LHCN-M2 (cell line): ENCODE measurements around the gene DGLUCY. TPM values are rescaled to one million over a fixed set of nuclear protein-coding genes. Genes with fewer than 3 reads are reported as not detected.
A peak's percentile ranks its signal among the peaks of the same experiment; 100 is the strongest.
"Not testable (repeated sequence)": the region's sequence is repeated elsewhere in the genome, so short reads cannot be mapped to it uniquely, and the experiment has no call there.

Experiments used
- DNase-seq: peaks from one replicate; pipeline ENCODE4 v3.0.0-alpha.2; 2012; ENCODE audit warnings: low read depth
- total RNA-seq: library from RNA; depleted of rRNA; stranded (reverse); fragments of >200 nt; gene quantifications from 2 replicates; pipeline ENCODE4 v1.2.3, GENCODE V29; 2014

The DGLUCY gene
- total RNA-seq, 1 experiment from 2014 or later: 34.8 TPM

DNA sequence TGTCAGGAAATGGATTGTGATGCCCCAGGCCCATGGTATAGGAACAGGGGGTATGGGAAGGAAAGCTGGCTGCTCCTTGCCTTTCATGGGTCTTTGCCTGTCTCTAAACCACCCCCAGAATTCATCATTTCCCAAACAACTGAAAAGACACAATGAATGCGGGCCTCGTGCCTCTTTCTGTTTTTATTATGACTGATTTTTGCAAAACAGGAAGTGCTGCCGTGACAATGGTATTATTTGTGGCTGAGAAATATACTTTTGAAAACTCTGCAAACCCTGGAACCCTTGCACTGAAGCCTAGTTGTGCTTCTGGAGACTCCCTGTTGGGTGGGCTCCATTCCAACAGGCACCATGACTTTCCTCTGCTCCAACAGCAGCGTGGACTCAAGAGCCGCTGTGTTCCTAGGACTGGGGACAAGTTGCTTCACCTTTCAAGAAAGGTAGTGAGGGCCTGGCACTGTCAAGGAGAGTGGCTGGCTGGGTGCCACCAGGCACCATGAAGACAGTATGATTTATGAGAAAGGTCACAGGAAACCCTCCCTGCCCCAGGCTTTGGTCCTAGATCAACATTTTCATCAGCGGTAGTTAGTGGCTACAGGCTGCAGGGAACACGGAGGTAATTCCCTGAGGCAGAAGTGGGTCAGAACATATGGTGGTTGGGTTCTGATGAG is 4.8 kb upstream of the DGLUCY start:
- DNase-seq: peak; percentile 30

DNA sequence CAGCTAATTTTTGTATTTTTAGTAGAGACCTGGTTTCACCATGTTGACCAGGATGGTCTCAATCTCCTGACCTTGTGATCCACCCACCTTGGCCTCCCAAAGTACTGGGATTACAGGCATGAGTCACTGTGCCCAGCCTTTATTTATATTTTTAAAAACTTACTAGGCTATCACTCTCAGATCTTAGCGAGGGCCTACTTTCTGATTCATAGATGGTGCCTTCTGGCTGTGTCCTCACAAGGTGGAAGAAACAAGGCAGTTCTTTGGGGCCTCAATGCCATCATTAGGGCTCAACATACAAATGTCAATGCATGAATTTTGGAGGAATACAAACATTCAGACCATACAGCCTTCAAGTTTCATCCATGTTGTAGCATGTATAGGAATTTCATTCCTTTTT is 2.4 kb upstream of the DGLUCY start:
- DNase-seq: no peak

DNA sequence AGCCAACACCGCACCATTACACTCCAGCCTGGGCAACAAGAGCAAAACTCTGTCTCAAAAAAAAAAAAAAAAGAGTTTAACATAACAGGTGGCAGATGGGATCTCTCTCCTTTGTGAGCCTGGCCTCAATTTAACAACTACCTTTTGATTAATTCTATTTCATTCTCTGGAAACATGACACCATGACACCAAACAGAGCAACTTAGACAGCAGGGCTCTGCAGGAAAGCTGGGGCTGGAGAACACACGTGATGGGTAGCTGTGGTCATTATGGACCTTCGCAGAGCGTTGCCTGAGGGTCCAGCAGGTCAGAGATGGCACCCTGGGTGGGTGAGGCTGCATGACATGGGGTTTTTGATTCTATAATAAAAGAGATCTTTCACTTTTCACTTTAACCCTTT is 1.7 kb upstream of the DGLUCY start:
- no peak for DNase-seq

DNA sequence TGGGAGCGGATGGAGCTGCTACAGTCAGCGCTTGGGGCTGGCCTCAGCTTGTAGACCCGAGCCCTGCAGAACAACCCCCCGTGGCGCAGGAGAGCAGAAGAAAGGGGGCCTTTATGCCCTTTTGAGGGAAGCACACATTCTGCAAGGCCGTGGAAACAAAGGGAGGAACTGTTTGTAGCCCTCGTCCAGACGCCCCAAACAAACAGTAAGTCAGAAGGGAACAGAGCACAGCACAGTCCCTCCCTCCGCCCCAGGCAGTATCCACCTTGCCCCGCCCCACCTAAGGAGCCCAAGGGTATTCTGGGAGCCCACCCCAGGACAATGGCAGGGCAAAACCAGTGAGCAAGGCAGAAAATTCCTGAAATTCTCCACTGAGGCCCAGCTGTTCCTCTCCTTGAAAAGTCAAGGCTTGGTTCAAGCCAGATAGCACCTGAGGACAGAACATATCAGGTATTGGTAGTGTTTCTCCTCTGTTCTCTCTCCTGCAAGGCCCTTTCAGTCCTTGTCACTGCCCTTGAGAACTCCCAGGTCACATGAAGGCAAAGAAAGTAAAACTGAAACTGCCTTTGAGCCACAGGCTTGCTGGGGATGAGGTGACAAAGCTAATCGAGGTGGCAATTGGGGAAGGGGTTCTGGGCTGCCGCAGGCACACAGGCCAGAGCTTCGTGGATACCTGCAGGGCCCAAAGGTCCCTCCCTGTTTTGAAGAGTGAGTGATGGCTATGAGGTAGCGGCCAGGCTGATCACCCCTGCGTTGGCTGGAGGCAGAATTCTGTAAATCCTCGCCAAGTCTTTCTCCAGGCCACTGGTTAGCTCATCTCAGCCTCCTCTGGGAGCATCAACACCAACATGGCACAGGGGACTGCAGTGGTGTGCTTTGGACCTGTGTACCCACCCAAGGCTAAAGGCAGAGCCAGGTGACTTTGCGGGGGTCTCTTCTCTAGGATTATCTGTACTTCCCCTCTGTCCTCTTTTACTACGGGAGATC is 499 bp downstream of the DGLUCY start:
- peak; percentile 53 for DNase-seq

DNA sequence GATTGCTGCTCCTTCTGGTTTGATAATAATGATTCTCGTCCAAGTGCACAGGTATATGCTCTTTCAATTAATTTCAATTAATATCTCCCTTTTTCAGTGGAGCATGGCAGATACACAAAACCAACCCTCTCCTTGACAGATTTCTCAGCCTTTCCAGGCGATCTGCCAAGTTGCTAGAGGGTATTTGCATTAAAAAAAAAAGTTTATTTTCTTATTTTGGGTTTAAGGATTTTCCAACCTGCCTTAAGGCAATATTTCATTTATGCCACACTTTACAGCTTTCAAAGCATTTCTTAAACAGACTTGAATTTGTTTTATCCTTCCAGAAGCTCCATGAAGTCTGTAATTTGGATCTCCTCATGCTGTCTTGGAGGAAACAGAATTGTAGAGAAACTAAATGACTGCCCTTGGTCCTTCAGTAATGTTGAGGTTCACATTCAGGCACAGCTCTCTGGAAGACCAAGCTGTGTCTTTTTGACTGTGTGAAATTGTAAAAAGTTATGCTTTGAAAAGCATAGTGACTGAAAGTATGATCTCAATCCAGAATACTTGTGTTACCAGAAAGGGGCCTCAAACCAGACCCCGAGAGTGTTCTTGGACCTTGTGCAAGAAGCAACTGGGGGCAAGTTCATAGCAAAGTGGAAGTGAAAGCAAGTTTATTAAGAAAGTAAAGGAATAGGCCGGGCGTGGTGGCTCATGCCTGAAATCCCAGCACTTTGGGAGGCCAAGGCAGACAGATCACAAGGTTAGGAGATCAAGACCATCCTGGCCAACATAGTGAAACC is 2.3 kb downstream of the DGLUCY start:
- DNase-seq: no peak

DNA sequence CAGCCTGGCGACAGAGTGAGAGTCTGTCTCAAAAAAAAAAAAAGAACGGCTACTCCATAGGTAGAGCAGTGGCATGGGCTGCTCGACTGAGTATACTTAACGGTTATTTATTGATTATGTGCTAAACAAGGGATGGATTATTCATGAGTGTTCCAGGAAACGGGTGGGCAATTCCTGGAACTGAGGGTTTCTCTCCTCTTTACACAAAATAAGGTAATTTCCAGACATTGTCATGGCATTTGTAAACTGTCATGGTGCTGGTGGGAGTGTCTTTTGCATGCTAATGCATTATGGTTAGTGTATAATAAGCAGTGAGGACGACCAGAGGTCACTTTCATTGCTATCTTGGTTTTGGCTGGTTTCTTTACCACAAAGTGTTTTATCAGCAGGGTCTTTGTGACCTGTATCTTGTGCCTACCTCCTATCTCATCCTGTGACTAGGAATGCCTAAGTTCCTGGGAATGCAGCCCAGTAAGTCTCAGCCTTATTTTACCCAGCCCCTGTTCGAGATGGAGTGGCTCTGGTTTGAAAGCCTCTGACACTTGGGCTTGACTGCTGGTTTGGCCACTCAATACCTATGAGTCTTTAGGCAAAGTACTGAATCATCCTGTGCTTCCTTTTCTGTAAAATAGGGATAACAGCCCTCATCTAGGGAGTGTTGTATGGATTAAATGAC is 3.2 kb downstream of the DGLUCY start:
- no peak for DNase-seq

DNA sequence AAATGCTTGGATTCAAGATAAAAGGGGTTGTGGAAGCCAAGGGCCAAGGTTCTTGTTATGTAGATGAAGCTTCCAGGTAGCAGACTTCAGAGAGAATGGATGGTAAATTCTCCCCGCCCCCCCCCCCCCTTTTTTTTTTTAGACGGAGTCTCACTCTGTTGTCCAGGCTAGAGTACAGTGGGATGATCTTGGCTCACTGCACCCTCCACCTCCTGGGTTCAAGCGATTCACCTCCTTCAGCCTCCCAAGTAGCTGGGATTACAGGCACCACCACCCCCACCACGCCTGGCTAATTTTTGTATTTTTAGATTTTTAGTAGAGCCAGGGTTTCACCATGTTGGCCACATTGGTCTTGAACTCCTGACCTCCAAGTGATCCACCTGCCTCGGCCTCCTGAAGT is 4.1 kb downstream of the DGLUCY start:
- DNase-seq: no peak

DNA sequence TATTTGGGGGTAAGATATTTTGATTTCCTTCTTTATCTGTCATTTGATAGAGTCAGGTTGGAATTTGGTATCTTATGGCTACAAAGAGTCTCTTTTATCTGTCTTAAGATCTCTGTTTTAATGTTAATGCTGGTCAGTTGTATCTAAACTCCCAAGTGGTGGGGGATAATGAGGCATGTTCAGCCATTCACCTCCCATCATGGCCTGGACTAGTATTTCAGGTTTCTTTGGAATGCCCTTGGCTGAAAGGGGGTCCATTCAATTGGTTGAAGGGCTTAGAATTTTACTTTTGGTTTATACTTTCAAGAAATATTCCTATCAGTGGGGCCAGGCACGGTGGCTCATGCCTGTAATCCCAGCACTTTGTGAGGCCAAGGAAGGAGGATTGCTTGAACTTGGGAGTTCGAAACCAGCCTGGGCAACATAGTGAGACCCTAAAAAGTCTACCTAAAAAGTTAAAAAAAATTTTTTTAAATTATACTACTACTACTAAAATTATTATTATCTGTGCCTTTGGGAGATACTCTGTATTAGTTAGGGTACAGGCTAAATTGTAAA is 4.7 kb downstream of the DGLUCY start:
- no peak for DNase-seq

DNA sequence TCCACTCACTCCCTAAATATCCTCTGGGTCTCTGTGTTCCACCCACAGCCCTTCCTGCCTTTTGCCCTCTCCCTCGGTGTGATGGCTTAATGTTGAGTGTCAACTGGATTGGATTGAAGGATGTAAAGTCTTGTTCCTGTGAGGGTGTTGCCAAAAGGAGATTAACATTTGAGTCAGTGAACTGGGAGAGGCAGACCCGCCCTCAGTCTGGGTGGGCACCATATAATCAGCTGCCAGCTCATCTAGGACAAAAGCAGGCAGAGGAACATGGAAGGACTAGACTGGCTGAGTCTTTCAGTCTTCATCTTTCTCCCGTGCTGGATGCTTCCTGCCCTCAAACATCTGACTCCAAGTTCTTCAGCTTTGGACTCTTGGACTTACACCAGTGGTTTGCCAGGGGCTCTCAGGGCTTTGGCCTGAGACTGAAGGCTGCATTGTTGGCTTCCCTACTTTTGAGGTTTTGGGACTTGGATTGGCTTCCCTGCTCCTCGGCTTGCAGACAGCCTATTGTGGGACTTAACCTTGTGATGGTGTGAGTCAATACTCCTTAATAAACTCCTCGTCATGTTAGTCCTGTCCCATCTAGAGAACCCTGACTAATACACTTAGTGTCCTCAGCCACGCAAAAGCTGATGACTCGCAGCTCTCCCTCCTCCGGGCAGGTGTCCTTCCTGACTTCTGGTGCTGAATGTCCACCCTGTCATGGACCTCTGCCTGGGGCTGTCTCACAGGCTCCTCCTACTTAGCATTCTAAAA is 5.9 kb downstream of the DGLUCY start:
- peak; percentile 84 for DNase-seq

DNA sequence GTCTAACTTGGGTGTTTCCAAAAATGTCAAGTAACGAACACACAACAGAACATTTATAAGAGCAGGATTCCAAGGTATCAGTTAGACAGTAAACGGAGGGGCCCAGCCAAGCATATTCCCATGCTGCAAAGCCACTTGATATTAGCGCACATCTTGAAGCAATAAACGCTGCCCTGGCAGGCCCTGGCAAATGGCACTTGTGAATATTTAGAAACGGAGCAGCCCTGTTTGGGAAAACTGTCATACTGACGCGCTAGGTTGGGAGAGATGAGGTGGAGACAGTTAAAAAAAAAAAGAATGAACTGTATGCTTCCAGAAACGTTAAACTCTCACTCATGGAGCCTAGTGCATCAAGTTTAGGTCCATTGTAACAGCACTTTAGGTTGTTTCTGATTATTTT is 9.3 kb downstream of the DGLUCY start:
- no peak for DNase-seq

DNA sequence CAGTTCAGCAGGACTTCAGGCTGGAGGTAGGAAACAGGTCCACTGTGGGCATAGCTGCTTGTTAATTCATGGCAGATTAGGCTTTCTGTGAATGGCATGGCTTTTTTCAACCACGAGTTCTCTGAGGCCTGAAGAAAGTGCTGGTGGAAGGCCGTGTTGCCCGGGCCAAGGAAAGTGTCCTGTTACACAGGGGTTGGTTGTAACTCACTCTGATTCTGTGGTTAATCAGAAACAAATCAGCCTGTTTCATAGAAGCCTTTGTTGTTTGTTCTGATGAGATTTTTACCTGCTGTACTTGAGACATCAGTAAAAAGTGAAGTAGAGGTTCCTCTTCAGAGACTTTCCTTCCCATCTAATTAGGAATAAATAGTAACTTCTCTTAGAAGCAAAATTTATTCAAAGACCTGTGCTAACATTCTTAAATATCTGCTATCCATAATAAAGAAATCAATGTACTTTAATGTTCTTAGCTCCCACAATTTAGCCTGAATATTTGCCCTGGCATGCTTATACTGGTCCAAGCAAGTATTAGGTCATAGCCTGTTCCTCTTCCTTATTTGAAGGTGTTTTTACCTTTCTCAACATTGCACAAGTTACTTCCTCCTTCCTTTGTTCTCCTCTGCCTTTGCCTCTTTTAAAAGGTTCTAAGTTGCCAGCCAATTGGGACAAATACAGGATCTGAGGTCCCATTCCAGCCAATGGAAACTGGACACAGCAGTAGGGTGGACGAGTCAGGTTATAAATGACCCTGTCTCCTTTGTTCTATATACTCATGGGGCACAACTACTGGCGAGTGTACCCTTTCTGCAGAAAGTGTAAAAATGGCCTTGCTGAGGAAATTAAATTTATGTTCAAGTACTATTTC is 10.8 kb downstream of the DGLUCY start:
- not testable (repeated sequence) for DNase-seq

DNA sequence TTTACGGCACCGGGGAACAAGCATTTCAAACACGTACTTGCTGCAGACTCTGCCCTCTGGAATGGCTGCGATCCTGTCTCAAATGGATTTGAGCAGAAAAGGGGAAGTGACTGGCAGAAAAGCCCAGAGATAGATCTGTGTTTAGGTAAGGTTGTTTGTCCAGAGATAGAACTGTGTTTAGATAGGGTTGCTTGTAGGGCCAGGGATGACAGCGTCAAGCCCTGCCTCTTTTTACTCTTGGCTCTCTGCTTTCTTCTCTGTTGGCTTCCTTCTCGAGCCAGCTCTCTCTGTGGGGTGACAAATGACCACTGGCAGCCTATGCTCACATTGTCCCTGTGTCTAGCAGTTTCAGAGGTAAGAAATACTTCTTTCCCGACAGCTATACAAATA is 11.4 kb downstream of the DGLUCY start:
- DNase-seq: no peak

DNA sequence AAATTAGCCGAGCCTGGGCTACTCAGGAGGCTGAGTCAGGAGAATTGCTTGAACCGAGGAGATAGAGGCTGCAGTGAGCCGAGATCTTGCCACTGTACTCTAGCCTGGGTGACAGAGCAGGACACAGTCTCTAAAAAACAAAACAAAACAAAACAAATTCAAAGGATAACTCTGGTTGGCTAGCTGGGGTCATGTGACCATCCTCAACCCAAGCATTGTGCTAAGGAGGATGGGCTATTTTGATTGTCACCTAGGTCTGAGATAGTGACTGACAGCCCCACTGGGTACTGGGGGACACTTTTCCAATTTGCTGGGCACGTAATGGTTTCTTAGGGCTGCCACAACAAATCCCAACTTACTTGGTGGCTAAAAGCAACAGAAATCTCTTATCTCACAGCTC is 11.9 kb downstream of the DGLUCY start:
- DNase-seq: no peak

DNA sequence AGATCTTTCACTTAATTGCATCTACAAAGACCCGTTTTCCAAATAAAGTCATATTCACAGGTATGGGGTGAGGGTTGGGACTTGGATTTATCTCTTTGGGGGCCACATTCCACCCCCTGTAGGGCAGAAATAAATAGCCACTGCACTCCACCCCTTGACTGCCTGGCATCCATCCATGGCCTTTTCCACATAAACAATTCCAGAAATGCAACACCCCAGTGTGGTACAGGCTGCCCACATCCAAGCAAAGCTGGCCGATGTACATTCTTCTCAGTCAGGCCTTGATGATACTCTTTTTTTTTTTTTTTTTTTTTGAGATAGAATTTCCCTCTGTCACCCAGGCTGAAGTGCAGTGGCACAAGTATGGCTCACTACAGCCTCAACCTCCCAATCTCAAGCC is 12.9 kb downstream of the DGLUCY start:
- DNase-seq: no peak

DNA sequence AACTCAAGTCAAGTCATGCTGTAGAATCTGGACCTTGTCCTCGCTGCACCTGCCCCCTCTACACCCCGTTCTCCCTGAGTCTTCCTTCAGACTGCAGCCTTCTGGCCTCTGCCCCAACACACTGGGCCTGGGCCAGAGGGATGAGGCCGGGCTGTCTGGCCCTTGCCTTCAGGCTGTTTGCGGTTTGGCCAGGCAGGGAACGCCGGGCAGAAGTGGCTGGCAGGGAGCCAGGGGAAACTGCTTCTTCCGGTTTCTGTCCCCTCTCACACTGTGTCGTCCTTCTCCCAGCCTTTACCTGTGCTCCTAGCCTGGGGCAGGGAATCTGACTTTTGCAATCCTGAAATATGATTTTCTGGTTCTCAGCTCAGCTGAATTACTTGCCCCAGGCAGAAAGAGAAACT is 13.5 kb downstream of the DGLUCY start:
- no peak for DNase-seq

DNA sequence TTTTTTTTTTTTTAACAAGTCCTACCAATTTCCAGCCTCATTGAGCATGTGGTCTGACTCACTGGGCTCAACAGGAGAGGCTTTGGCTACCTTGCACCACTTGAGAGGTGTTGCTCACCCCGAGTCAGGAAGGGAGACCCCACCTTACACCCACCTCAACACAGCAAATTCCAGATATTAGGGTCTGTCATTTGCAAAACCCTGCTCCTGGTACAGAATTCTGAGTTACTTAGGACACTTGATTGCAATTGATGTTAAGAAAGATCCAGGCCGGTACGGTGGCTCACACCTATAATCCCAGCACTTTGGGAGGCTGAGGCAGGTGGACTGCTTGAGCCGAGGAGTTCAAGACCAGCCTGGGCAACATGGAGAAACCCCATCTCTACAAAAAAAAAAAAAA is 14.1 kb downstream of the DGLUCY start:
- DNase-seq: no peak

DNA sequence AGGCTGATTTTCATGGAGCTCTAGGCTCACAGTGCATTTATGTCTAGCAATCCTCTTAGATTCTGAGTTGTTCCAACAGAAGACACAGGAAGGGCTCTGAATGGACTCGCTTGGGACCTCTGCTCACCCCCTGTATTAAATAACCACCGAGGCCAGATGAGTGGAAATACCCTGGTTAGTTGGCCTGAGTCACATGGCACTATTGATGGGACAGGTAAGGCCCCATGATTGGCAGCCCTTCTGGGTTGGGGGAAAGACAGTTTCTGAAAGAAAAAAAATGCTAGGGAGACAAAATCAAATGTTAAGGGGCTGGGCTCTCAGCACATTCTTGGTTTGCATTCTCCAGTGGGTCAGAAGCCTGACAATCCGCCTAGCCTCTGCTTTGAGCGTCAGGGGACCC is 14.8 kb downstream of the DGLUCY start:
- DNase-seq: no peak

DNA sequence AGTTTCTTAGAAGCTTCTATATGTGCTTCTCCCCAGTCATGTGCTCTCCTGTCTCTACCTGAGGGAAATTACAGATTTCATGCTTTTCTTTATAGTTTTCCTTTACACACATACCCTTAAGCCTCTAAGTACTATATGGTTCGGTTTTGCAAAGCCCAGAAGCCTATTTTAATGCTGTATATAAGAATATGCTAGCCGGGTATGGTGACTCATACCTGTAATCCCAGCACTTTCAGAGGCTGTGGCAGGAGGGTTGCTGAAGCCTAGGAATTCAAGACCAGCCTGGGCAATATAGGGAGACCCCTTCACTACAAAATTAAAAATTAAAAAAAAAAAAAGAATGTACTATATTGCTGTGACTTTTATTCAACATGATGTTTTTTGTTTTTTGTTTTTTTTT is 15.4 kb downstream of the DGLUCY start:
- no peak for DNase-seq

DNA sequence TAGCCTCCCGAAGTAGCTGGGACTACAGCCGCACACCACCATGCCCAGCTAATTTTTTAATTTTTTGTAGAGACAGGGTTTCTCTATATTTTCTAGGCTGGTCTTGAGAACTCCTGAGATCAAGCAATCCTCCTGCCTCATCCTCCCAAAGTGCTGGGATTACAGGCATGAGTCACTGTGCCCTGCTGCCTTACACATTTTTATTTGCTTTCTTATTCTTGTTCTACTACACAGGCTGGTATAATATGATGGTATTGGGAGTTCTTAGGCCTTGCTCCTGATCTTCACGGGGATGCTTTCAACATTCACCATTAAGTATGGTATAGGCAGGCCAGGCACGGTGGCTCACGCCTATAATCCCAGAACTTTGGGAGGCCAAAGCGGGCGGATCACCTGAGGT is 21.2 kb downstream of the DGLUCY start:
- DNase-seq: no peak
